Kidney glomerular epithelial cell (primary cell): ENCODE results near the gene FHOD3.

Source experiments
- DNase-seq: peaks from one replicate; lab custom pipeline; 2025; lab: John Stamatoyannopoulos, UW

Gene FHOD3

GRCh38 chr18:36594621-36595020, 297.1 kb downstream of the FHOD3 start:
- no peak for DNase-seq

- no peak for DNase-seq
These were observed 297.7 kb downstream of the FHOD3 start for GRCh38 chr18:36595046-36595817.

GRCh38 chr18:36595818-36596215, 298.3 kb downstream of the FHOD3 start:
- DNase-seq = no peak

GRCh38 chr18:36597636-36598035, 300.1 kb downstream of the FHOD3 start:
- DNase-seq = no peak

DNA sequence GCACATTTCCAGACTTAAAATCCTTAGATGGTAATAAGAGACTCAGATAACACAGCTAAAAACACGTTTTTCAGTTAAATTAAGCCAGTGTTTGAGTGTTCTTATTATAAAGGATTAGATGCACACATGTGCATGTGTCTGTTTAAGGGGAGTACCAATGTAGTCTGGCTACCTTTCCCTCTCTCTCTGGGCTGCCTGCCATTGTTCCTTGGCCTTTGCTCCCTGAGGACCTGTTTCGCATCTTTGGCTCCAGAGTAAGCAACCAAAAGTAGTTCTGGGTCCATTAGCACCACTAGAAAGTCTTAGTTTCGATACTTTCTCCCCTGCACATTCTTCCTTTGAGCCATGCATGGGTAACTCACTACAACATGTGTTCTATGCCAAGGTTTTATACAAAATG, 303.0 kb downstream of the FHOD3 start:
- no peak for DNase-seq

DNA sequence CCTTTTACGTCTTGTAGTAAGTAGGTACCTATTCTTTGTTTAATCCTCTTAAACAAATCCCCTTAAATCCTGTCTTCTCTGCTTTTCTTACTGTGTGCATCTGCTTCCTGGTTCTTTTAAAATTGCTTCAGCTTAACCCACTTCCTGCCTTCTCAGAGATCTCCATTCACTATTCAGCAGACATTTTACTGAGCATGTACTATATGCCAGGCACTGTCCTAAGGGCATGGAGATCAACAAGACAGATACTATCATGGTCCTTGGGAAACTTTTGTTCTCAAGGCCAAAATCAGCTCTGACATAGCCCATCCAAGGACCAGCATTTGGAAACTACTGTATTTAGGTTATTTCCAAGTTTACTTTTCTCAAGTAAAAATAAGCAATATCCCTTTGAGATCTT, 303.8 kb downstream of the FHOD3 start:
- no peak for DNase-seq

GRCh38 chr18:36602071-36602470, 304.6 kb downstream of the FHOD3 start:
- no peak for DNase-seq

- no peak for DNase-seq
These were observed 305.1 kb downstream of the FHOD3 start for GRCh38 chr18:36602620-36603019.

DNA sequence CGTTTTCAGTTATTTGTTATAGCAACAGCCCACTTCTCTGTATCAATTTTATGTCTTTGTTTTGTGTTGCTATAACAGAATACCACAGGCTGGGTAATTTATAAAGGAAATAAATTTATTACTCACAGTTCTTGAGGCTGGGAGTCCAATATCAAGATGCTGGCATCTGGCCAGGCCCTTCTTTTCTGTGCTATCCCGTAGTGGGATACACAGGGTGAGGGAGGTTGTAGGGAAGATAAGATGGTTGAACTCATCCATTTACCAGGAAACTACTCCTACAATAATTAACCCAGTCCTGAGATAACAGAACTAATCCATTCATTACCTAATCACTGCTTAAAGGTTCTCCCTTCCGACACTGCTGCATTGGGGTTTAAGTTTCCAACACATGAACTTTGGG, 310.6 kb downstream of the FHOD3 start:
- DNase-seq = peak; percentile 10

DNA sequence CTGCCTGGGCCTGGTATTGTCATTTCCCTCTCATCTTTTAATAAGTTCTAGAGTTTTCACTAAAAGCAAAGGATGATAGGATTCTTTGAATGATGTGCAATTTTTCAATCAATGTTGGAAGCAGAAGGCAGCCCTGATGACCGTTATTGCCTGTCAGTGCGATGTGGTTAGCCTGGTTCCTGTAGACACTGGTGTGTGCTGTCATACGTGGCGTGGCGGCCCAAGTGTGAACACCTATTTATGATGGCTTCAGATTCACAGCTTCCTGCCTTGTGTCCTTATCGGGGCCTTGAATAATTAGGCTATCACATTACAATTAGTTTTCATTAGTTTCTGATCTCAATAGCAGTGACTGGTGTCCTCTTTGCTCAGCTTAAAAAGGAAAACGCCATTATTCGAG, 312.7 kb downstream of the FHOD3 start:
- DNase-seq = no peak

GRCh38 chr18:36610661-36611060, 313.1 kb downstream of the FHOD3 start:
- DNase-seq = no peak

DNA sequence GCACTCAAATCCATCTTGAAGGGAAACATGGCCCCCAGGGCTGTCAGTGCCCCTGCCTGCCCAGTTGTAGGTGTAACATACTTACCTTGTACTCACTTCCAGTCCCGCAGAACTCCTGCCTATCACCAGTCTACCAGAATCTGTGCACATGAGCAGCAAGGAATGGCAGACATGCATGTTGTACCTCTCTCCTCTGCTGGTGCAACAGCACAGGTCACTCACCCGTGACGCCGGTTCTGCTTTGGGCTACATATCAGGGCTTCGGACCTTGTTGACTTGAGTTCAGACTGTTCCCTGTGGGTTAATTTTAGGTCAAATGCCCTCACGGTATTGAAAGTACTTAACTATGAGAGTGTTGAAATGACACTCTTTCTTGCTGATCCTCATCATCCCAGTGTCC, 315.6 kb downstream of the FHOD3 start:
- no peak for DNase-seq

- DNase-seq = no peak
These were observed 316.3 kb downstream of the FHOD3 start for GRCh38 chr18:36613810-36614209.

DNA sequence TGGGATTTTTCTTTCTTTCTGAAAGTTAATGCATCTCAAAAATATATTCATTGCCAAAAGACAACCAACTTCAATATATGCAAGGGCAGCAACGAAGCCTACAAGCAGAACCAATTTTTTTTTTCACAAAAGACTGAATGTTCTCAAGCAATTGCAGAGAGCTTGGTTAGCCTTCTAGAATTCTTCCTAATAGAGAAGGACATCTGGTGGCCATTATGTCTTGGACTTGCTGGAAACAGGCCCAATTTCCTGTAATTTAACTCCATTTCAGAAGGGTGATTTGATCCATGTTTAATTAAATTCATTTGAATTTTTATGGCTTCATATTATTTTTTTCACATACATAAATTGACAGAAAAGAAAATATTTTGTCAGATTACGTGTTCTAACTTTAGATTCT, 323.3 kb downstream of the FHOD3 start:
- DNase-seq = no peak

GRCh38 chr18:36622610-36623009, 325.1 kb downstream of the FHOD3 start:
- no peak for DNase-seq

DNA sequence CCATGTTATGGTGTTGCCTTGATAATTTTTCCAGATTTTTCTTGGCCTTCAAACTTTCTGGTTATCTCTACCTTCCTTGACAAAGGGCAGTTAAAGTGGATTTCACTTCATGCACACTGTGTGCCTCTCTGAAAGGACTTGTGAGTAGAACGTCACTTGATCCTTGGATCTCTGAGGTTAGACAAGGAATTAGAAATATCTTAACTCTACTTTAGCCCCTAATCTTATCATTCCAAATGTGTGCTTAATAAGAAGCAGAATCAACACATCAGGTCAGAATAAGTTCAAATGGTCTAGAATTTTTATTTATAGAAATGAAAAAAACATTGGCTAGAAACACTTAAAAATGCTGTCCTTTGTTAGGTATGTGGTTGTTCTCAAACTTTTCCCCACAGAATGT, 325.6 kb downstream of the FHOD3 start:
- DNase-seq = no peak

GRCh38 chr18:36623681-36624190, 326.2 kb downstream of the FHOD3 start:
- DNase-seq = no peak

DNA sequence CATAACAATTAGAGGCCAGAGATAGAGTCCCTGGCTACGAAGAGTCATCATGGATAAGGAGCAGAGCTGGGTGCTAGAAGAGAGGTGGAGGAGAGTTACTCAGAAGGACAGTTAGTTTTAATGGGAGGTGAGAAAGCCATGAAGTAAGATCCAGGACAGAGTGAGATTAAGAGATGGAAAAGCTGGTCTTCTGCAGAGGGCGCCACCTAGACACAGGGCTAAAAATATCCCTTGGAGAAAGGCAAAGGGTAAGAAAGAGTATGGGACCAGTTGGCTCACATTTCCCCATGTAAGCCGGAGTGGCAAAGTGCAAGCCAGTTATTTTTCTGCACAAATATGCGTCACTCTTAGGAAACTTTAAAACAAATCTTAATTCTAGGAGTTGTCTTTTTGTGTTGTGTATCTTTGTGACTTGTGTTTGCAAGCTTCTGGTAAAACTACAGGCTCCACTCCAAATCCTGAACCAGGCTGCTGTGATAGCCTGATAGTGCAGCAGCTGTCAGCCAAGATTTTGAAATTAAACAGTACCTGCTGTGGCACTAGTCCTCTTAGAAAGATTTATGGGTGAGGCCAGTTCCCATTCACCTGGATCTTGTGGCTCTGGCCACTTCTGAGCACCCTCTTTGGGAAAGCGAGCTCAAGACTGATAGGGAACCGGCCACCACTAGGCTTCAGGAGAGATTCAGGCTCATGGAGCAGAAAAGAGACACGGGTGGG, 327.1 kb downstream of the FHOD3 start:
- DNase-seq = no peak

- DNase-seq = no peak
These were observed 327.9 kb downstream of the FHOD3 start for GRCh38 chr18:36625386-36625785.

DNA sequence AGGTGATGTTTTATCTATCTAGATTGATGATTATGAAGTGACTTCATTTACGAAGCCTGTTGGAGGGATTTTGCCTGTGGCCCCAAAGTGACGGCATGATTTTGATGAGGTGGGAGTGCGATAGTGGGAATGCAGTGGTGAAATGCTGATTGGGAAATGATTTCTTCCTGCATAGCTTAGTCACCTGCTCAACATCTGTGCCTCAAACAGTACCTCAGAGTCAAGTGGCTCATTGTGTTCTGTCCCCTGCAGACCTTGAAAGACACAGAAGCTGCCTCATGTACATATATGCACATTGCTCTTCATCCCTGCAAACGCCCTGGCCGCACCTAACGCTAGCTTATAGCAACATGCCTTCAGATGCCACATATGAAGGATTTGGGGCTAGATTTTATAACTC, 330.1 kb downstream of the FHOD3 start:
- no peak for DNase-seq

DNA sequence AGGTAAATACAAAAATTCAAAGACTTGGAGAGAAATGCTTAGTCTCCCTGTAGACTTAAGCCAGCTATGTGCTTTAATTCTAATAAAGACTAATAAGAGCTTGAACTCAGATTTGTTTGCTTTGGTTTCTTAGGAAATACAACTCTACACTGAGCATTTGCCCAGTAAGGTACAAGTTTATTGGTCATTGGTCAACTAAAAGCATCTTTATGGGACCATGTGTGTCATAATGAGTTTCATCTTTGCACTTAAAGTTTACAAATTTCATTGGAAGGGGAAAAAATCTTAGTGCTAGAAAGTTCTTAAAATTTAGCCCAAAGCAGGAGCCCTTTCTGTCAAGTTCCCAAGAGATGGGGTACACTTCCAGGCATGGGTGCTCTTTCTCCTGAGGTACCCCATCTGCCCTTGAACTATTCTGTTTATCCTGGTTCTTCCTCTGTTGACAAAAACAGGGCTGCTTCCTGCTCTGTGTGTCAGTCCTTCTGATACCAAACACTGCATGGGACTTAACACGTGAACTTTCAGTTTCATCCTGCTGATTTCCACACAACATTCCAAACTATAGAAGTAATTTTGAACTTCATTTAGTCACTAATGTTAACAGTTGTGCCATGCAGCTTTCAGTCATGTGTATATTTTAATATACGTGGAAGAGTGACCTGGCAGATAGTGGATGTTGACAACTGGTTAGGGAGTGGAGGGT, 331.1 kb downstream of the FHOD3 start:
- no peak for DNase-seq

GRCh38 chr18:36629138-36629530, 331.6 kb downstream of the FHOD3 start:
- no peak for DNase-seq

DNA sequence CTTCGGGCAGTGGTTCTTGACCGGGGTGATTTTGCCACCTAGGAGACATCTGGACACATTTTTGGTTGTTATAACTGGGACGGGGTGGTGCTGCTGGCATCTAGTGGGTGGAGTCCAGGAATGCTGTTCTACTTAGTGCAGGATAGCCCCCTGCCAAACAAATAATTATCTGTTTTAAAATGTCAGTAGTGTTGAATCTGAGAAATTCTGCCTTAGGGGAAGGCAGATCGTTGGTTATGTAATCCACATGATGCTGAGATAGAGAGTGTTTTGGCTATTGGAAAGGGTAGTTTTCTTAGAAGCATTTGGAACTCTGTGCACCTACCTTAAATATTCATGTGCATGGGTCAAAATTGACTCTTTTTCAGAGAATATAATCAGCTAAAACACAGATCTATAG, 332.3 kb downstream of the FHOD3 start:
- DNase-seq = no peak
